Pancreas (tissue), 10 donors: ENCODE results near the gene TMEM82. TPM values are rescaled to one million over a fixed set of nuclear protein-coding genes. Genes with fewer than 3 reads are reported as not detected.

ENCODE experiments used
- ATAC-seq, 4 donors: fragments of 200-7000 bp; cut with Tn5 transposase; one replicate each; pipeline versions ENCODE4 v1.8.0 to v1.9.1; 2020; ENCODE audit warnings: mild to moderate bottlenecking in 4 of 4, moderate library complexity in 4 of 4
- DNase-seq, 6 donors: peaks; one replicate each; pipeline ENCODE4 v3.0.0-alpha.2; 2020
- FAIRE-seq: peaks from 2 replicates; lab custom pipeline; 2012; peaks lifted over from hg19 to GRCh38; lab: Jason Lieb, UNC
- H3K27ac ChIP-seq, 4 donors: fragments of 200-600 bp; sonication (generic); 1 replicate in 3 of 4; 2 replicates in 1 of 4; pipeline versions ENCODE4 v1.5.0 to v1.8.0; 2020
- H3K27me3 ChIP-seq, 4 donors: fragments of 200-600 bp; one replicate each; pipeline ENCODE4 v1.8.0; 2021
- H3K36me3 ChIP-seq, 3 donors: fragments of 200-600 bp; sonication (generic) in 1 of 3; one replicate each; pipeline versions ENCODE4 v1.5.0 to v1.8.0; 2020 to 2021
- H3K4me1 ChIP-seq, 3 donors: fragments of 200-600 bp; one replicate each; pipeline ENCODE4 v1.8.0; 2021
- H3K4me3 ChIP-seq, 4 donors: fragments of 200-600 bp; sonication (generic) in 2 of 4; one replicate each; pipeline versions ENCODE4 v1.5.0 to v1.8.0; 2020 to 2021
- H3K9me3 ChIP-seq, 4 donors: fragments of 200-600 bp; one replicate each; pipeline ENCODE4 v1.8.0; 2021
- WGBS, 2 donors: extraction: QIAGEN DNeasy Blood & Tissue Kit; methylation state at CpG; one replicate each; pipeline ENCODE4 v1.1.7; 2013; 5-methylcytosine and 5-hydroxymethylcytosine counted together
- intact Hi-C, 3 donors: fragments of 100-400 bp; cut with DNase I; formaldehyde crosslinking; loops; one replicate each; pipeline versions ENCODE4 v1.11.1 to v1.14.2; 2022
- polyA plus RNA-seq, 2 donors: library from polyadenylated mRNA; stranded (reverse); fragments of 200-250 nt; gene quantifications; one replicate each; pipeline ENCODE4 v1.2.3, GENCODE V29; 2013
- total RNA-seq, 6 donors: library from RNA; stranded (reverse); fragmentation: NEBNext Ultra II Directional in 4 of 6; extraction: Animal tissue kit (Norgen Biotek cat#: 25700) in 4 of 6; gene quantifications; one replicate each; pipeline versions ENCODE4 v1.2.1 to v1.2.4, GENCODE V29; 2021 to 2023
- TF ChIP-seq, protein P1 (sequence below), 4 donors: fragments of 200-600 bp; sonication (generic) in 3 of 4; IDR thresholded peaks; one replicate each; pipeline versions ENCODE4 v1.5.0 to v1.8.0; 2021; ENCODE audit warnings: antibody characterized with exemption in 4 of 4
- donor health status: healthy with polysubstance abuse.
- donor health status: DM: no; HTN: no; CAD: no; lungs with moderate emphysema.
- donor health status: DM: no; HTN: no; CAD: no.
- donor health status: control.
- donor health status: control.
- donor health status: Bipolar disorder and iron deficiency.
- donor health status: DM: yes; HTN: yes; CAD: no.
- donor health status: DM: no; HTN: no; CAD: no.
- donor health status: DM: no; HTN: no; CAD: no.
- donor health status: DM: yes; HTN: yes; CAD: no.

Gene TMEM82
- total and polyA plus RNA-seq, 8 donors, result not detected

DNA sequence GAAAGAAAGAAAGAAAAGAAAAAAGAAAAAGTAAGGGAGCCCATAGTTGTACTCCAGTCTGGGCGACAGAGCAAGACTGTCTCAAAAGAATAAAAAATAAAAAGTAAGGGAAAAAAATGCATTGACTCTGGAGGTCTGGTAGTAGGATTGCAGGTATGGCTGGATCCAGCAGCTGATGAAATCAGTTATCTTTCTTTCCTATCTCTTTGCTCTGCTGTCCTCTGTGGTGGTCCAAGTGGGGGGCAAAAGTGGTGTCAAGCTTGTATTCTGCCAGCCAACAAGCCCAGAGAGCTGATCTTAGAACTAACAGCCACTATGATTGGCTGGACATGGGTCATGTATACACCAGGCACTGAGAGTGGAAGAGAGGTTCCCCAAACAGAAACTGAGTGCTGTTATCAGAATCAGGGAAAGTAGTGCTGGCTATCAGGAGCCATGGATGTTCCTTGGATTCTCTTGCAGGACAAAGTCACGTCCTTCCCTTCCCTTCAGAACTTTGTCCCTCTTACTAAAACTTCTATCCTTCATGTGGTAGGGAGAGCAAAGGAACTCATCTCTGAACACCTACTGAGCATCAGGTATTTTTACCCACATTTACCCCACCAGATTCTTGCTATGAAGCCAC, 12.8 kb downstream of the TMEM82 start:
- H3K36me3 ChIP-seq, result no peaks in the 10 kb centered on the region
- whole genome bisulfite sequencing, 2 donors, result 83 to 92% methylated on average over 2 of the region's 2 CpGs
- no peak overlapping the region for H3K4me3 ChIP-seq
- no peak for DNase-seq
- H3K9me3 ChIP-seq, result no peaks in the 10 kb centered on the region
- no peak overlapping the region for H3K27ac ChIP-seq
- peaks cover 0 to 4% (median 0%) of the 10 kb centered on the region in 3 donors for H3K4me1 ChIP-seq
- H3K27me3 ChIP-seq, result no peaks in the 10 kb centered on the region
- FAIRE-seq, result no peak
- TF ChIP-seq, protein P1, sequence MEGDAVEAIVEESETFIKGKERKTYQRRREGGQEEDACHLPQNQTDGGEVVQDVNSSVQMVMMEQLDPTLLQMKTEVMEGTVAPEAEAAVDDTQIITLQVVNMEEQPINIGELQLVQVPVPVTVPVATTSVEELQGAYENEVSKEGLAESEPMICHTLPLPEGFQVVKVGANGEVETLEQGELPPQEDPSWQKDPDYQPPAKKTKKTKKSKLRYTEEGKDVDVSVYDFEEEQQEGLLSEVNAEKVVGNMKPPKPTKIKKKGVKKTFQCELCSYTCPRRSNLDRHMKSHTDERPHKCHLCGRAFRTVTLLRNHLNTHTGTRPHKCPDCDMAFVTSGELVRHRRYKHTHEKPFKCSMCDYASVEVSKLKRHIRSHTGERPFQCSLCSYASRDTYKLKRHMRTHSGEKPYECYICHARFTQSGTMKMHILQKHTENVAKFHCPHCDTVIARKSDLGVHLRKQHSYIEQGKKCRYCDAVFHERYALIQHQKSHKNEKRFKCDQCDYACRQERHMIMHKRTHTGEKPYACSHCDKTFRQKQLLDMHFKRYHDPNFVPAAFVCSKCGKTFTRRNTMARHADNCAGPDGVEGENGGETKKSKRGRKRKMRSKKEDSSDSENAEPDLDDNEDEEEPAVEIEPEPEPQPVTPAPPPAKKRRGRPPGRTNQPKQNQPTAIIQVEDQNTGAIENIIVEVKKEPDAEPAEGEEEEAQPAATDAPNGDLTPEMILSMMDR (IDR thresholded peaks at IDR 0.05), result no peak
- intact Hi-C loops, result no loop called here
- ATAC-seq, result no peak

DNA sequence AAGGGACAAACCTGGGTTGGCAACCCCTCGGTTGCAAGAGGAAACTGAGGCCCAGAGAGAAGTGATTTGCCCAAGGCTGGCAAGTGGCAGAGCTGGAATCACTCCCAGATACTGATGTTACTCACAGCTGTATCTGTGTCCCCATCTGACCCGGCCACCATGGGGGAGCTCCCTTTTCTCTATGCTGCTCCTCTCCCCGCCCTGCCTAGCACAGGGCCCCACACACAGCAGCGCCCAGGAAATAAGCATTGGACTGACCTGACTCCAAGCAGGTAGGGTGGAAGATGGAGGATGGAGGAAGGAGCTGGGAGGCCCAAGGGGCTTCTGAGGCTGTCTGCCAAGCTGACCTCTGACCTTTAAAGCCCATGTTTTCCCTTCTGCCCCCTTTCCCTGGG, 13.3 kb downstream of the TMEM82 start:
- TF ChIP-seq, protein P1 (IDR thresholded peaks at IDR 0.05), result no peak
- intact Hi-C loops, result no loop called here
- H3K4me1 ChIP-seq, result peaks cover 0 to 4% (median 0%) of the 10 kb centered on the region in 3 donors
- WGBS, 2 donors, result 76 to 84% methylated on average over 4 of the region's 4 CpGs
- FAIRE-seq, result no peak
- ATAC-seq, result no peak
- DNase-seq, result no peak
- no peak overlapping the region for H3K27ac ChIP-seq
- H3K27me3 ChIP-seq, result no peaks in the 10 kb centered on the region
- H3K9me3 ChIP-seq, result no peaks in the 10 kb centered on the region
- no peaks in the 10 kb centered on the region for H3K36me3 ChIP-seq
- H3K4me3 ChIP-seq, result no peak overlapping the region

DNA sequence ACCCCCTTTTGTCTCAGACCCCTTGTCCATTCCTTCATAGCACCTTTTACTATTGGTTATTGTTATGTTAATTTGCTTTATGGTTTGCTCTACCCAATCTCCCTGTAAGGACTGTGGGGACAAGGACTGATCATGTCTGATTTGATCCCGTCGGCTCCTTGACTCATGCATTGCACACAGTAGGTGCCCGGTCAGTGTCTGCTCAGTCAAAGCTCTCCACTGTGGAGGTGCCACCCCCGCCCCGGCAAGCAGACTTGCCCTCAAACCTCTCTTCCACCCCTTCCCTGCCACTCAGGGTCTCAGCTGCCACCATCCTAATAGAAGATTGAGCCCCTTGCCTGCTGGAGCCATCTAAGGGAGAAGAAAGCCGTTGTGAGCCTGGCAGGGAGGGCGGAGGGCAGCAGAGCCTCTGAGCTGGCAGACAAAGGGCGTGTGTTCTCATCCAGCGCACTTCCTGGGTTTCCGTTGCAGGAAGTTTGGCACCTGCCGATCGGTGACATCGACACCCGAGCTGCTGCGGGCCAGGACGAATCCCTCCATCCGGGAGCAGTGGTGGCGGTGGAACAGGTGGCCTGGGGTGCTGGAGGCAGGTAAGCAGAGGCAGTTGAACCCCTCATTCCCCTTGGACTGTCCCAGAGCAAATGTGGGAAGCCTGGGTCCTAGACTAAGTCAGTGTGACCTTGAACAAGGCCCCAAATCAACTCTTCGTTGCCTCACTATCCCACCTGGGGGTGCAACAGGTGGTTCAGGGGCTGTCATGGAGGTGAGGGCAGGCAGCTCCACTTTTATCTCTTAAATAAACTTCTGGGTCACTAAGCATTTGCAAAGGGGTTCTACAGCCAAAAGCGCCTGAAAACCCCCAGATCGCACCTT, 14.1 kb downstream of the TMEM82 start:
- no peaks in the 10 kb centered on the region for H3K27me3 ChIP-seq
- ATAC-seq, result peak; percentile 15 to 54 (median 42)
- DNase-seq, result peak in 4 of 6 donors; percentile 41 to 79 (median 60)
- H3K27ac ChIP-seq, result peak overlapping the region in 2 of 4 donors; percentile 60 to 66
- H3K4me1 ChIP-seq, result peaks cover 0 to 4% (median 0%) of the 10 kb centered on the region in 3 donors
- WGBS, 2 donors, result 54 to 64% methylated on average over 21 of the region's 21 CpGs
- intact Hi-C loops, result no loop called here
- H3K4me3 ChIP-seq, result peak overlapping the region in 2 of 4 donors; percentile 15 to 84
- TF ChIP-seq, protein P1 (IDR thresholded peaks at IDR 0.05), result no peak
- H3K36me3 ChIP-seq, result no peaks in the 10 kb centered on the region
- no peak for FAIRE-seq
- H3K9me3 ChIP-seq, result no peaks in the 10 kb centered on the region

- Histone ChIP-seq H3K9me3 (no peaks in the 10 kb centered on the region), H3K36me3 (no peaks in the 10 kb centered on the region), H3K4me3 (peak overlapping the region in 2 of 4 donors; percentile 84 to 88), H3K27me3 (no peaks in the 10 kb centered on the region), H3K27ac (peak overlapping the region in 3 of 4 donors; percentile 1 to 66 (median 60)), H3K4me1 (peaks cover 0 to 4% (median 0%) of the 10 kb centered on the region in 3 donors)
- intact Hi-C loops, result no loop called here
- FAIRE-seq (no peak), DNase-seq (no peak), ATAC-seq (peak in 1 of 4 donors; percentile 4)
- WGBS, 2 donors, result 59 to 66% methylated on average over 9 of the region's 9 CpGs
- TF ChIP-seq, protein P1 (IDR thresholded peaks at IDR 0.05), result no peak
Measured at GRCh38 chr1:15757016-15757543, 14.8 kb downstream of the TMEM82 start.
